HG03520 (cell line): ENCODE data around the gene NFIA.

Experiments
- ATAC-seq: cut with Tn5 transposase; IDR thresholded peaks from one replicate; pipeline ENCODE4 v1.9.1; 2021; ENCODE audit warnings: mild to moderate bottlenecking, moderate library complexity; ENCODE audit not compliant: unreplicated experiment

The NFIA gene

GRCh38 chr1:61344696-61345095, 262.3 kb downstream of the NFIA start:
- no peak for ATAC-seq

- no peak for ATAC-seq
Observed at GRCh38 chr1:61348025-61348665, 265.8 kb downstream of the NFIA start.

DNA sequence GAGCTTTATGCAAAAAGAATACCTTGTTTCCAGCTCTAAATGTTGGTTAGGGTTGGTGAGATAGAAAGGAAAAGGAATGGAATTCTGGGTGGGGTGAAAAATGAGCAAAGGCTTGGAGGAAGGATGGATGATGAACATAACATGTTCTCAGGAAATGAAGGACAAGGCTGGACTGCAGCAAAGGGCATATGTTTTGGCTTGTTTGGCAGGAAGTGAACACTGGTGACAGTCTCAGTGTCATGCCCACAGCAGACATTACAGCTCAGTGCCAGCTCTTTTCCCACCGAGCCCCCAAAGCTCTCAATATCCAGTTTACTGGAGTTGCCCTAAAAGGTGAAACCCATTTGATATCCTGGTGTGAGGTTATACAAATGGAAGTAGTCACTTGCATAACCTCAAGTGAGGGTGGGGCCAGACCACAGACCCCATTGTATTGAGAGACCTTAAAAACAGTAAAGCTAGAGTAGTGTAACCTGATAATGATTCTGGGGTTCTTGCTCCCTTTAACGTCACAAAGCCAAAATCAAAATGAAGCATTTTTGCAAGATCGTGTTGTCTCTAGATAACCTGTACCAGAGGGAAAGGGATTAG, 270.6 kb downstream of the NFIA start:
- ATAC-seq, result no peak

GRCh38 chr1:61353797-61354406, 271.5 kb downstream of the NFIA start:
- no peak for ATAC-seq

DNA sequence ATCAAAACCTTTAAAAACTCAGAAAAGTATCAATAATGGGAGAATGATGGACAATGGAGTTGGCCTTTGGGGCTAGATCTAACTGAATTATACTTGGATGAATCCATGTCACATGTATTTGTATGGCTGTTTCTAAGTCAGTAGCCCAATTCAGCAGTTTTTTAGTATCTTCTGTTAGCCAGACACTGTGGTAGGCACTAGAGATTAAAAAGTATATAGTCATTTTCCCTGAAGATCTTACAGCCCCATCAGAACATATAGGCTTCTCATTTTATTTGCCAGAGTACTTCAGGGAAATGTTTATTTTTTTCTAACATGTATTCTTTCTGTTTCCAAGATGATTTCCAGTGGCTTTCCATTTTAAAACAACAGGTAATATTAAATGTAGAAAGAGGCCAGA, 273.7 kb downstream of the NFIA start:
- ATAC-seq, result no peak

DNA sequence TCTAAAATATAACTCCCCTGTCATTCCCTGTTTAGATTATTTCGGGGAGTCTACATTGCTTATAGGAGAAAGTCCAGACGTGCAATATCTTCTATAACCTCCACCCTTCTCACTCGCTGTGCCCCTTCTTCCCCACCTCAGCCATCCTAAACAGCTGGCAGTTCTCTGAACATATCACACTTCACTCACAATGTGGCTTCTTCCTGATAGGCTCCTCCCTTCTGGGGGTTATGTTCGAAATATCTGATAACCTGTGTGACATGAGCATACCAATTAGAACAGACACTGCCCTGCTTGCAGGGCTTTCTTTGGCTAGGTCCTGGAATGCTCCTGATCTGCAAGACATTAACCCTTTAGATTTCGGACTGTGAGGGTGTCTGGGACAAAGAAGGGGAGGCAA, 274.6 kb downstream of the NFIA start:
- no peak for ATAC-seq

DNA sequence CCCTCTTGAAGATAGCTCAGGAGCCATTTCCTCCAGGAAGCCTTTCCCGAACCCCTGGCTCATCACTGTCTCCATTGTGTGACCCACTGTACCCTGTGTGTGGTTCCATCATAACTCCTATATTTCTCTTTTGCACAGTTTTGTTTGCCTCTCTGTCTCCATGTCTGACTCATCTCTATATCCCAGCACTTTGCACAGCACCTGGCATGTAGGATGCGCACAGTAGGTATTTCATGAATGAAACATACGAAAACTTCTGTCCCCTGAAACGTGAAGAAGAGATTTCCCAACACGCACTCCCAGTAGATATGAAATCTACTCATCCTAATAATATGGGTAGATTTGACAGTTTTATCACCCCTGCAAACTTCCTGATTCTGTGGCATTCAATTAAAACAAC, 275.2 kb downstream of the NFIA start:
- ATAC-seq, result no peak

DNA sequence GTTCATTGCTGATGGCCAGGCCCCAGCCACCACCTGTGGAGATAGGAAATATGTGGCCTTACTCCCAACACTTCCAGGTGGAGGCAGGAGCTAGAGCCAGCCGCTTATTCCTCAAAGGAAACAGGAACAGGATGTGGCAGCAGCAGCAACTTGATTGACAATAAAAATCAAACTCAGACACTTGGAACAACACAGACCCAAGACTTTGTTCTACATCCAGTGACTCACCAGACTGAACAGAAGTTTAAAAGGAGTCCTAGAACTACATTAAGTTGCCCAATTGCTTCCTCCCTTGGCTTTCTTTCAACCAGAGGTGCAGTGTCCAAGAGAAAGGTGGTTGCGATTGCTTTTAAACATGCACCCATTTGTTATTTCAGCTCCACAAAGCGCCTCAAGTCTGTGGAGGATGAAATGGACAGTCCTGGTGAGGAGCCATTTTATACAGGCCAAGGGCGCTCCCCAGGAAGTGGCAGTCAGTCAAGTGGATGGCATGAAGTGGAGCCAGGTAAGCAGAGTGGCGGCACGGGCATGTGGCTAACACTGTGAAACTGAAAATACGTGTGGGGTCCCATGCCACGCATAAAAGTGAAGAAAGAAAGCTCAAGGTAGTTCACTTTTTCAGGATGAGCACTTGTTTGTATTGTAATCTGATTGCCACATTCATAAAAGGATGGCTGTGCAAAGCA, 276.6 kb downstream of the NFIA start:
- ATAC-seq, result no peak

- no peak for ATAC-seq
Observed at GRCh38 chr1:61361931-61362330, 279.6 kb downstream of the NFIA start.

DNA sequence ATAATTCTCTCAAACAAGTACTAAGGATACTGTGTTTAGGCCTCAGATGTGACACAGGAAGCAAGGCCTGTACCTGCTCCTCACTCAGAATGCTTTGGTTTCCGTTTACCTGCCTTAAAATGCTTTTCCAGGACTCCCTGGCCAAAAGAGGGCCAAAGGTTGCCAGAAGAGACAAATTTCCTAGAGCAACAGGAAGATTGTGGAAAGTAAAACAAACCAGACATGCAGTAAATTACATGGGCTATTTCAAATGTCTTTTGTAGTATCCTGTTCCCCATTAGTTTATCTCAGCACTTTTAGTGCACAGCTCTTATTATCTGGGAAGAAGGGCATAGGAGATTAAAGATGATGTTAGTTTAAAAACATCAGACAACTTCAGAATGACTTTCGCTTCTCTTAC, 280.0 kb downstream of the NFIA start:
- ATAC-seq, result no peak

DNA sequence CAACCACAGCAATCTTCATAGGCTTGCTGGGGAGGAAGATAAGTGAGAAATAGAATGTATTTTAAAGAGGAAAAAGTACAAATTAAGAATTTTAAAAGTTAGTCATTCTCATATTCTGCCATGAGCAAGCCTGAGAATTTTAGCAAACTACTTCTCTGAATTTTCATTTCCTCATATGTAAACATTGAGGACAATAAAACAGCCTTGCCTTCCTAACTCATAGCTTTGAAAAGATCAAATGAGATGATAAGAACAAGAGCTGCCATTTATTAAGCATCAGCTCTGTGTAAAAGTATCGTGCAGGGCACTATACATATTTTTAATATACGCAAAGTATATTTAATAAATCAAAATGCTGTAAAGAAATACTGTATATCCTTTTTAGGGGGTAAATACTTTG, 286.0 kb downstream of the NFIA start:
- no peak for ATAC-seq

- ATAC-seq, result no peak
Observed at GRCh38 chr1:61368876-61369275, 286.5 kb downstream of the NFIA start.

DNA sequence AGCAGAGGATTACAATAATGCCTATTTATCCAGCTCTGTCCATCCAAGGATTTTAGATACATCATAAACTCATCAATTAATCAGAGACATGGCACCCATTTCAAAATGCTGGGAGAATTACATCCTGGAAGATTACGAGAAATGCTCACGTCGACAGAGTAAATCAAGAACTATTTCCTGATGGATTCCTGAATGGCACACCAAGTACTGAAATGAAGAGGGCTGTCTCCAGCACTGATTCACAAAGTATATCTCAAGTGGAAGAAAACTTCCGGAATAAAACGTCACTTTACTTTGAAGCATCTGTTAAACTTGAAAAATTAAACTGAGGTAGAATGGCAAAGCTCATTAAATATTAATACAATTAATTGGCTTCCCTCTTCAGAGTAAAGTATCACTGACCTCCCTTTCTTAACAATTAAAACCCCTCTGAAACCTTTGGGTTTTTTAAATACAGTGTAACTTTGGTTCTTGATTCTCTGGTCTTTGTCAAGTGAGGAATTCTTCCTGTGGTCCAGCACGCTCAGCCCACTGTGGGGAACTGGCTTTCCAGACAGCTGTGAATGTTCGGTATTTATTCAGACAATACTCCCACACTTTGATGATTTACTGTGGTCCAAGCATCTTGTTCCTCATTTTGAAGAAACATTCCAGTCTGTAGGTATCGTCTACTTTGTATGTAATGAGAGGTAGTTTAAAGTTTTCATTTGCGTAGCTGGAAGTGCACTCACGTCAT, 288.0 kb downstream of the NFIA start:
- no peak for ATAC-seq

DNA sequence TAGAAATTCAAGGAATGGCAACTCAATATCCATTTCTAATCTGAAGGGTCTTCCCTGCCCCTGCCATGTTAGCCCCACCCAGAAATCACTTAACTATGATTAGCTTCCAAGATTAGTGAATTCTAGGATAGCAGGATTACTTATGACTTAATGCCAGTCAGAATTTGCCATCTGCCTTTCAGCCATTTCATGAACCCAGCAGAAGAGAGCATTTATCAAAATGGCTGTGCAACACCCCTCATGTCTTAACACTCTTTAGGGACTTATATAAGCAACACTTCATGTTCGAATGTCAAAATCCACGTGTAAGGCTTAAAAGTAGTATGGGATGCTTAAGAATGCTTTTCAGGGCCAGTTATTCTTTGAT, 288.5 kb downstream of the NFIA start:
- ATAC-seq, result no peak

GRCh38 chr1:61372944-61373343, 290.6 kb downstream of the NFIA start:
- ATAC-seq, result no peak

GRCh38 chr1:61374156-61374555, 291.8 kb downstream of the NFIA start:
- no peak for ATAC-seq

DNA sequence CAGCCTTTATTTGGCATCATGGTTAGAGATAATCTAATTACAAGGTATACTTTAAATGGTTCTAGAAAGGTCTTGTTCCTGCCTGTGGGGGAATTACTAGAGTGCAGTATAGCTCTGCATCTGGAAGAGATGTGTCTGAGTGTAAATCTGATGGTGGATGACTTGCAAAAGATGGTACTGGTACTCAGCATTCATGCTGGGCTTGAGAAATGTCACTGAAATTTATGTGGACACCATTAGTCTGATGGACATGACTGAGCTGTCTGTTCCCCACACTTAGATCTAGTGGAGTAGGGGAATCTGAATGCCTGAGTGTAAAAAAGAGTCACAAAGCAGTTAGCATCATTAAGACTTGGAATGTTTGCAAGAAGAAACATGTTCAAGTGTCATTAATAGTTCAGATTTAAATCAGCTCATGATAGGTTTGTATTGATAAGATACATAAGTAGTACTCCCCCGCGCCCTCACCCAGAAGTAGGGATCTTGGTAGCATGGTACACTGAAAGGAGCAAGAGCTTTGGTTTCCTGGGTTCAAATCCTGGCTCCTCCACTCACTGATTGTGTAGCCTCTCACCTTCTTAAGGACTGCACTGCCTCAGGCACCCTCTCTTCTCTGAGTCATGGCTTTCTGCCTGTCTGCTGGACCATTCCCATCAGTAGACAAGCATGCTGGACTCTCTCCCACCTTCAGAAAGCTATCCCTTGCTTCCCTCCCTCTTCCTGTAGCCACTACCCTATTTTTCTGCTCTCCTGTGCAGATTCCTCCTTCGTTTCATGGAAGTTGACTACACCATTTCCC, 292.9 kb downstream of the NFIA start:
- no peak for ATAC-seq

DNA sequence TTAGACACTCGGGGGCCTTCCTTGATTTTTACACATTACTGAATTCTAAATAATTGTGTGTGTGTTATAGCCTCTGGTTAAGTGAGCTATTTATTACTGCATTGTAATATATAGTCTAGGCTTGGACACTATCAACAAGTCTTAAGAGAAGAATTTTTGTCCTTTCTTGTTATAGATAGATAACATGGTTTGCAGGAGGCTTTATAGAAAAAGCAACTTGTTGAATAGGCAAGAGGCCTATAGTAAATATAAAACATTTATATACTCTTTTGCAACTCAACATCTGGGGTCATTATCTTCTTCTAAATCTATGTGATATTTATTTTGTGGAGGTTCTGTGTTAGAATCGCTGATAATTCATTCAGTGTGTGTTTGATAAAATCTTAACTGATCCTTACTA, 293.8 kb downstream of the NFIA start:
- ATAC-seq, result no peak

GRCh38 chr1:61377242-61377958, 295.0 kb downstream of the NFIA start:
- ATAC-seq, result no peak
